Activated CD4-positive, alpha-beta T cell treated with anti-CD3 and anti-CD28 coated beads, Interleukin-2, amount 50 U/mL, for 48 hours (primary cell): ENCODE data around the gene TPTE.
"Not testable (repeated sequence)": the region's sequence is repeated elsewhere in the genome, so short reads cannot be mapped to it uniquely, and the experiment has no call there.

Source experiments
- DNase-seq, 2 experiments: peaks; one replicate each; pipeline ENCODE4 v3.0.0-alpha.2; 2020

TPTE gene

DNA sequence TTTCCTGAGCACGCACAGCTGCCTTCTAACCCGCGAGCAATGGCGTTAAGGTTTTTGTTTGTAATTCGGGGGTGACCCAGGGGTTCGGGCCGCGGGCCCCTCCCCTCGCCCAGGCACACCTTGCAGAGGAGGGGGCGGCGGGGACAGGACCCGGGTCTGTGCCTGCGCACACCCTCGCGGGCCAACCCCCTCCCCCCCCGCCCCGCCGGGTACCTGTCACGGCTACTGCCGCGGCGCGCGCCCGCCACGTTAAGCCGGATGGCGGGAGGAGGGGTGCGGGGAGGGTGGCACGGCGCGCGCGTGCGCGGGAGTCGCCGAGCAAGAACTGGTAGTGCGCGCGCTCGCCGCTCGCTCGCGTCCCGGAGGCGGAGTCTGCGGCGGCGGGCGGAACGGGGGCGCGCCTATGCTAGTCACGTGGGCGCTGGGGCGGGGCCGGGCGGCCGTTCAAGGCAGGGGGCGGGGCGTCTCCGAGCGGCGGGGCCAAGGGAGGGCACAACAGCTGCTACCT, at the start of gene TPTE:
TPTE (plus strand) TSS at position 493 of the 508 bp plus-strand sequence. CDS start 17,141 bp downstream, outside the sequence.
- no peak for DNase-seq

DNA sequence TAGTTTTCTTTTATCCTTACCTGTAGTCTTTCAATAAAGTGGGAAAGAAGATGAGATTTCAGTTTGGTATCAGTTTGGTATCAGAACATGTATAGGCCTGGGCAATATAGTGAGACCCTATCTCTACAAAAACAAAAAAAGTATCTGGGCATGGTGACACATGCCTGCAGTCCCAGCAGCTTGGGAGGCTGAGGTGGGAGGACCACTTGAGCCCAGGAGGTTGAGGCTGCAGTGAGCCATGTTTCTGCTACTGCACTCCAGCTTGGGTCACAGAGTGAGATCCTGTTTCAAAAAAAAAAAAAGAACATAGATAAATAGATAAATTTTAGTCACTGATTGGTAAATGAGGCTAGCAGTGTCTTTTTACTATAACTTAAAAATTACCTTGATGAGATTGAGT, 49.4 kb upstream of the TPTE start:
- DNase-seq: not testable (repeated sequence)

DNA sequence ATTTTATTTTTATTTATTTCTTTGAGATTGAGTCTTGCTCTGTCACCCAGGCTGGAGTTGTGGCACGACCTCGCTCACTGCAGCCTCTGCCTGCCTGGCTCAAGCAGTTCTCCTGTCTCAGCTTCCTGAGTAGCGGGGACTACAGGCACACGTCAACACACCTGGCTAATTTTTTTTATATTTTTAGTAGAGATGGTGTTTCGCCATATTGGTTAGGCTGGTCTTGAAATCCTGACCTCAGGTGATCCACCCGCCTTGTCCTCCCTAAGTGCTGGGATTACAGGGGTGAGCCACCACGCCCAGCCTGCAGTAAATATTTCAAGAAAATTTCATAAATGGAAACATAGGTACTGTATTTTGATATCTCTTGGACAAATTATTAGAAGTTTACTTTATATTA, 43.6 kb upstream of the TPTE start:
- not testable (repeated sequence) for DNase-seq

DNA sequence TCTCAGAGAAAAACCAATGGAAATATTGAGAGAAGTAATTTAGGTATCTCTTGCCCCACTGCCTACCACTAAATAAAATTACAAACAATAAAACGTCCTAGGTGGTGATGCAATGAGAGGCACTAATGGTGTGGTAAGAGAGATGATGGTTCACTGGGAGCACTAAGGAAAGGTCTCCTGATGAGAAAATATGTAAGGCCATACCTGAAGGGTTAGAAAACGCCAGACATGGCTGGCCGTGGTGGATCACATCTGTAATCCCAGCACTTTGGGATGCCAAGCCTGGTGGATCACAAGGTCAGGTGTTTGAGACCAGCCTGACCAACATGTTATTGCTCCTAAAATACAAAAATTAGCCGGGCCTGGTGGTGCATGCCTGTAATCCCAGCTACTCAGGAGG, 41.5 kb upstream of the TPTE start:
- not testable (repeated sequence) for DNase-seq

DNA sequence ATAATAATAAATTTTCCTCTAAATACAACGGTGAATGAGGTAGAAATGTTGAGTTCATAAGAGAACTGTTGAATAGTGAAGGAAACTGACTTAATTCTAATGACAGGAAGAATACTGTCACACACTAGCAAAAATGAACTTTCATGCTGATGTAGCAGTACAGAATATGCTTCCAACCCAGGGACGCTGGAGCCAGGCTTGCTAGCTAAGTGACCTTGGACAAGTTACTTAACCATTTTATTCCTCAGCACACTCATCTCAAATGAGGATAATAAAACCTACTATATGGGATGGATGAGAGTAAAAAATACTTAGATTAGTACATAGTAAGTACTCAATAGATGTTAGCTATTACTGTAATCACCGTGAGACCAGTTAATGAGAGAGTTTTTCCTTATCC, 36.5 kb upstream of the TPTE start:
- DNase-seq: not testable (repeated sequence)

DNA sequence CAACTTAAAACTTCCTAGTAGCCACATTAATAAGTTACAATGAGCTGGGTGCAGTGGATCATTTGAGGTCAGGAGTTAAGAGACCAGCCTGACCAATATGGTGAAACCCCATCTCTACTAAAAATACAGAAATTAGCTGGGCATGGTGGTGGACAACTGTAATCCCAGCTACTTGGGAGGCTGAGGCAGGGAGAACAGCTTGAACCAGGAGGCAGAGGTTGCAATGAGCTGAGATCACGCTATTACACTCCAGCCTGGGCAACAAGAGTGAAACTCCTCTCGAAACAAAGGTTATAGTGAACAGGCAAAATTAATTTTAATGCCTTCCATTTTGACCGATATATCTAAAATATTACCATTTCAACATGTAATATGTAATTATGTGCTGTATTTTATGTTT, 30.9 kb upstream of the TPTE start:
- not testable (repeated sequence) for DNase-seq

DNA sequence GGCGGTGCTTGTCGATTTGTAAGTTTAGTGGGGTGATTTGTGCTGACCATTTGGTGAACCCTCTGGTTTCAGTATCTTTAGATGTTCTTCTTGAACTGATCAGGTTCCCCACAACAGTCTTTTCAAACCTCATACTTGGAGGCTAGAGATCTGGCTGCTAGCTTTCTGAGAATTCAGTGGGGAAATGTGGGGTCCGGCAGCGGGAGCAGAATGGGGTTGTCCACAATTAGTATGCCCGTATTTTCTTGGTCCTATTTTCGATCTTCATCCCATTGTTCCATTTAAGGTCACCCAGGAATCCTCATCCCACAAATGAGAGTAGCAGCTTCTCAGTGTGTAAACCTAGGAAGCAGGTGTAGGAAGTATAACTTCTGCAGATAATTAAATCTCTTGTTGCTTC, 10.3 kb upstream of the TPTE start:
- DNase-seq: no peak

DNA sequence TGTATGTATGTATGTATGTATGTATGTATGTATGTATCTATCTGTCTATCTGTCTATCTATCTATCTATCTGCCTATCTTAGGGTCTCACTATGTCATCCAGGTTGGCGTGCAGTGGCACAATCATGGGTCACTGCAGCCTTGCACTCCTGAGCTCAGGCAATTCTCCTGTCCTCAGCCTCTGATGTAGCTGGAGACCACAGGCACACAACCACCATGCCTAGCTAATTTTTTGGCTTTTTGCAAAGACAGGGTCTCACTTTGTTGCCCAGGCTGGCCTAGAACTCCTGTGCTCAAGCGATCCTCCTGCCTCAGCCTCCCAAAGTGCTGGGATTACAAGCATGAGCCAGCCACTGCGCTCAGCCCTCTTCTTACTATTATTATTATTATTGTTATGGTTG, 4.5 kb upstream of the TPTE start:
- DNase-seq: not testable (repeated sequence)

DNA sequence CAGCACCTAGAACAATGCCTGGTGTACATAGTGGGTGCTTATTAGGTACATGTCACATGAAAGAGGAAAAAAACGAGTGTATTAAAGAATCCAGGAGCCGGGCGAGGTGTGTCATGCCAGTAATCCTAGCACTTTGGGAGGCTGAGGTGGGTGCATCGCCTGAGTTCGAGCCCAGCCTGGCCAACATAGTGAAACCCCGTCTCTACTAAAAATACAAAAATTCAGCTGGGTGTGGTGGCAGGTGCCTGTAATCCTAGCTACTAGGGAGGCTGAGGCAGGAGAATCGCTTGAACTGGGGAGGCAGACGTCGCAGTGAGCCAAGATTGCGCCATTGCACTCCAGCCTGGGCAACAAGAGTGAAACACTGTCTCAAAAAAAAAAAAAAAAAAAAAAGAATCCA, 3.5 kb upstream of the TPTE start:
- not testable (repeated sequence) for DNase-seq

DNA sequence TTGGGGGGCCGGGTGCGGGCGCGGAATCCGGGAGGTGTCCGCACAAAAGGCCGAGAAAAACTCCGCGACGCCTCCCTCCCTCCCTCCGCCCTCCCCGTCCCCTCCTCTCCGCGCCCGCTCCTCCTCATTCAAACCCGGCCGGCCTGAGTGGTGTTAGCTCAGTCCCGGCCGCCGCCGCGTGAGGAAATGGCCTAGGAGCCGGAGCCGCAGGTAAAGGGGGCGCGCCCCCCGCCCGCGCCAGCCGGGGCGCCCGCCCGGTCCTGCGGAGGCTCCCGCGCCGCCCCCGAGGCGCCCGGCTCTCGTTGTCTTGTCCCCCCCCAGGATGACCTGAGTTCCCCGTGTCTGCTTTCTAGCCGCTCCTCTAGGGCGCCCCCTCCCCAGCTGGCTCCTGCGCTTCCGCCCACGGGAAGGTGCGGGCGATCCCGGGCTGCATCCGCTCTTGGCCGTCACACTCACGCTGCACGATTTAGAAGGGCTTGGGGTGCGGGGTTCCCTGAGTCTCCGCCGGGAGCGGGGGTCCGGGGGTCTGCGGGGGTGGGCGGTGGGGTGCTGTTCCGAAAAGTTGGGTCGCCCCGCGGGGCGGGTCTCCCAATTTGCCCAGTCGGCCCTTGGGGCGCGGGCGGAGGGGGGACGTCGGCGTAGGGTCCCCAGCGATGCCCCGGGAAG, 585 bp downstream of the TPTE start:
- DNase-seq: not testable (repeated sequence)

DNA sequence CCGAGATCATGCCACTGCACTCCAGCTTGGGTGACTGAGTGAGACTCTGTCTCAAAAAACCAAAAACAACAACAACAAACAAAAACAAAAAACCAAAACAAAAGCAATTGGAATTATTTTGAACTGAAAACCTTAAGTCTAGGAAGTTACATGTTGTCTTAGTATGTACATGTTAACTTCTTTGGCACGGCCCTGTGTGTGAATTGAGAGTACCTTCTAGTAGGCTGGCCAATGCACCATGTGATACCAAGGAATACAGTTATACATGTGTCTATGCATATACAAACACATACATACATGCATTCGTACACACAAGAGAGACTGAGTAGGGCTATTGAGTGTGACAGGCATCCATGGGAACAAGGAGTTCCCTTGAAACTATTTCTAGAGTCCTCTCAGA, 18.6 kb downstream of the TPTE start:
- no peak for DNase-seq

DNA sequence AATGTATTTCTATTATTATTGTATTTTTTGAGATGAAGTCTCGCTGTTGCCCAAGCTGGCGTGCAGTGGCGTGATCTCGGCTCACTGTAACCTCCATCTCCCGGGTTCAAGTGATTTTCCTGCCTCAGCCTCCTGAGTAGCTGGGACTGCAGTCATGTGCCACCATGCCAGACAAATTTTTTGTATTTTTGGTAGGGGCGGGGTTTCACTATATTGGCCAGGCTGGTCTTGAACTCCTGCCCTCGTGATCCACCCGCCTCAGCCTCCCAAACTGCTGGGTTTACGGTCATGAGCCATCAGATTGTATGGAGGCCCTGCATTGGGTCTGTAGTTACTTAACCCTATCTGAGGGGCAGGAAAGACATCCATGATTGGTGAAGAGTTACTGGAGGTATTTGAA, 23.0 kb downstream of the TPTE start:
- DNase-seq: not testable (repeated sequence)

DNA sequence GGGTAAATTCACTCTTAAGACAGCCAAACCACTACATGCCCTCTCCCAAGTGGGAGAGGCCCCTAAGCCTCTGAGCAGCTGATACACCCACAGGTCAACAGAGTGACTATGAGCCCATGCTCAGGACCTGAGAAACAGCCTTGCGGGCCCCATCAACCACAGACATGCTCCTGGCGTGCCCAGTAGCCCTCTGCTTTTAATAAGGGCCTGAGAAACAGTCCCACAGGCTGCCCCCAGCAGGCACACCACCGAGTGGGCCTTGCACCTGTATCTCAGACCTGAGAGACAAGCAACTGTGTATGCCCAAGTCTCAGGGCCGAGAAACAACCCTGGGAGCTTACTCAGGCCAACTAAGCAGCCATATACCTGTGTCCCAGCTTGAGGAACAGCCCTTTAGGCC, 26.5 kb downstream of the TPTE start:
- DNase-seq: not testable (repeated sequence)

DNA sequence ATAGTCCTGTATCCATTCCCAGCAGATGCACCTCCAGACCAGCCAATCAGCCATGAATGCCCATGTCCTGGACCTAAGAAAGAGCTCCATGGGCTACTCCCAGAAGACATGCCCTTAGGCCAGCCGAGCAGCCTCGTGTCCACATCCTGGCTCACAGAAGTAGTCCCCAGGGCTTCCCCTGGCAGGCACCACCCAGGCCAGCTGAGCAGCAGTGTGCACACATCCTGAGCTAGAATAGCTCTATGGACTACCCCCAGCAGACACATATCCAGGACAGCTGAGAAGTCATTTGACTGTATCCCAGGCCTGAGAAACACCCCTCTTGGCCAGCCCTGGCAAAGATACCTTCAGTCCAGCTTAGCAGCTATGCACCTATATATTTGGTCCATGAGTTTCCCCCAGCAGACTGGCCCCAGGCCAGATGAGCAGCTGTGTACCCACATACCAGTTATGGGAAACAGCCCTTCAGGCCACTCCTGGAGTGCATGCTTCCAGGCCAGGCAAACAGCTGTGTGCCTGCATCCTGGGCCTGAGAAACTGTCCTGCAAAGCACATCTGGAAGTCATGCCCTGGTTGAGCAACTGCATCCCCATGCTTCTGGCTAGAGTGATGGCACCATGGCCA, 27.1 kb downstream of the TPTE start:
- DNase-seq: not testable (repeated sequence)

DNA sequence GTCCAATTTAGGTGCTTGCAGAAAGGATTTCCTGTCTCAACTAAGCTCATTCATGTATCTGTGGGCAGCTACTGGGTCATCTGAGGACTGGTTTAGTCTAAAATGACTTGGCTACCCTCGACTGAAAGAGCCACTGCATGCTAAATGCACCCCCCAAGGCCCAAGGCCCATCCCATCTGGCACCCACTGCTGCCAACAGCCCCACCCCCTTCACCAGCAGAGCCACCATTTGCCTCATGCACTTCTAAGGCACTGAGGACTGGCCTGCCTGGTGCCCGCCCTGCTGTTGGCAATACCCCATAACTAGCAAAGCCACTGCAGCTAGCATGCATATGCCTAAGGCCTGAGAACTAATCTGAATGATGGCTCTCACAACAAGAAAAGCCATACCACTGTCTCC, 49.4 kb downstream of the TPTE start:
- not testable (repeated sequence) for DNase-seq

DNA sequence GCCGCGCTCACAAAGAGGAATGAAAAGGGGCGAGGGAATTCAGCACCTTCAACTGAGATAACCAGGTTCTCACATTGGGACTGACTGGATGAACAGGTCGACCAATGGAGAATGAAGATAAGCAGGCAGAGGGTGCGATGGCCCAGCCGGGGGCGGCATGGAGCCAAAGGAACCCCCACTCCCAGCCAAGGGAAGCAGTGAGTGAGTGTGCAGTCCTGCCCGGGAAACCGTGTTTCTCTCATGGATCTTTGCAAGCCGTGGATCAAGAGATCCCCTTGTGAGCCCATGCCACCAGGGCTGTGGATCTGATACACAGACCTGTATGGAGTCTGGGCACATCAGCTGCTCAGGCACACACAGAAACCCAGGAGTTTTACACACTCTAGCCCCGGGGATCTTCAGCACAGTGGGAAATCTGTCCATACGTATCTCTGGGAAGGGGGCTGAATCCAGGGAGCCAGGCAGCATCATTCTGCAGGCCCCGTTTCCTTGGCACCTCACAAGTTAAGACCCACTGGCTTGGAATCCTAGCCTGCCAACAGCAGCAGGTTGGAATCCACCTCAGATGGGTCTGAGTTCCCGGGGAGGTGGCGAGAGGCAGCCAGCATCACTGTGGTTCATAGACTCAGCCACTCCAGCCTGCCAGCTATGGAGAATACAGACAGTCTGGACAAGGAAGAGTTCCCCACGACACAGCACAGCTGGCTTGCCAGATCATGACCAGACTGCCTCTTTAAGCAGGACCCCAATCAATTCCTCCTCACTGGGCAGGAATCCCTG, 53.3 kb downstream of the TPTE start:
- not testable (repeated sequence) for DNase-seq

DNA sequence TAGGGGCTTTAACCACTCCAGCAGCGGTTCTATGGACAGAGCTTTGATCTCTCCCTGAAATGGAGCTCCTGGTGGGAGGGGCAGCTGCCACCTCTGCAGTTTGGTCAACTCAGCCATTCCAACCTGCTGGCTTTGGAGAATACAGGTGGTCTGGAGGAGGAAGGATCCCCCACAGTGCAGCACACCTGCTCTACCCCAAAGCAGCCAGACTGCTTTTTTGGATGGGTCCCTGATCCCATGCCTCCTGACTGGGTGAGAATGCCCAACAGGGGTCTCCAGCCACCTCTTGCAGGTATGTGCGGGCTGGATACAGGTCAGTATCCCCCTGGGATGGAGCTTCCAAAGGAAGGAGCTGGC, 53.9 kb downstream of the TPTE start:
- DNase-seq: no peak

DNA sequence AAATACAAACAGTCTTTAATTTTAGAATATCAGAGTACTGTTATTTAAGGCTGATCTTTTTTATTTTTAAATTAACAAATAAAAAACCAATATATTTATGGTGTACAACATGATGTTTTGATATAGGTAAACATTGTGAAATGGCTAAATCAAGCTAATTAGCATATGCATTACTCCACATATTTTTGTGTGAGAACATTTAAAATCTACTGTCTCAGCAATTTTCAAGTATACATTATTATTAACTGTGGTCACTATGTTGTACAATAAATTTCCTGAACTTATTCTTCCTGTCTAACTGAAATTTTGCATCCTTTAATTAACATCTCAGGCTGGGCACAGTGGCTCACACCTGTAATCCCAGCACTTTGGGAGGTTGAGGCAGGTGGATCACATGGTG, 57.5 kb downstream of the TPTE start:
- not testable (repeated sequence) for DNase-seq

DNA sequence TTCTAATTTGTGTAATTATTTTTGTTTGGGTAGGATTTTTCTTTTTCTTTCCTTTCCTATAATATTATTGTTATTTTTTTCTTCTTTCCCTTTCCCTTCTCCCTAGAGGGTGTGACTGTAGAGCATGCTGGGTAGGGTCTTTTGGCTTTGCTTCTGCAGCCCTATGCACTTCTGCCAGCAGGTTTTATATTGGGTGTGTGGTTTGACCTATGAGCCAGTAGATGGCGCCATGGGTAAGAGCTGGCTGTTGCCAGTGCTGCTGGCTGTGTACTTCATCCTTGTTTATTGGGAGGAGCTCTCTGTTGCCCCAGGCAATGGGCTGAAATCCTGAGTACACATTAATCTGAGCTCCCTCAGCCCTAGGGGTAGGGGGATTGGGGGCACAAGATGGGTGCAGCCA, 67.7 kb downstream of the TPTE start:
- DNase-seq: not testable (repeated sequence)

DNA sequence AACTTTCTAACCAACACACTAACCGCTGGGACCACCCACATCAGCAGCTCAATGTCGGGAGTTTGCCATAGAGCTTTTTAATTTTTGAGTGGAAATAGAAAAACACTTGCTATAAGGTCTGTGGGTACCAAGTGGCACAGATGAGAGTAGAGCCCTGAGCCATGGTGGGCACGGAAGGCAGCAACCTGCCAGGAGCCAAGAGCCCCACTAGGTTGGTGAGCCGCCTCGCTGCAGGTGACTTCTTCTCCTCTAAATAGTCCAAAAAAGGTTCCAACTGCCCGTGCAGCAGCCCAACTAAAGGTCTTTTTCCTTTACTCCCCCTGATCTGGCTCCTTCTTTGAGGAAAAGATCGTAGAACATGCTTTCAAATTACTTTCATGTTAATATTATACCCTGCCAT, 85.7 kb downstream of the TPTE start:
- not testable (repeated sequence) for DNase-seq

DNA sequence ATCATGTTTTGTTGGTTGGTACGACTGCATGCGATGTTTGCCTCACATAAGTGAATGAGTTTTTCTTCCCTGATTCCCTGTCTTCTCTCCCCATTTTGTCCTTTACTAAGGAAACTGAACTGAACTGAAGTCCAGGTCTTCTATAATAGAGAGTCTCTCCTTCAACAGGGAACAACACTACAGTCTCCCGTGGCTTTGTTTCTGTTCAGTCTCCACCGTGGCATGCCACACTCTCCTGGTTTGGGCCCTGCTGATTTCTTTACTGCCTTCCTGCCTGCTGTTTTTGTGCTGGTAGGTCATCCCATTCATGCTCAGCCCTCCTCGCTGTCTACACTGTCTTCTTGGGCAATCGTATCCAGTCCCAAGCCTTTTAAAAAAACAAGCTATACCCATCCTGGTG, 92.9 kb downstream of the TPTE start:
- DNase-seq: not testable (repeated sequence)

DNA sequence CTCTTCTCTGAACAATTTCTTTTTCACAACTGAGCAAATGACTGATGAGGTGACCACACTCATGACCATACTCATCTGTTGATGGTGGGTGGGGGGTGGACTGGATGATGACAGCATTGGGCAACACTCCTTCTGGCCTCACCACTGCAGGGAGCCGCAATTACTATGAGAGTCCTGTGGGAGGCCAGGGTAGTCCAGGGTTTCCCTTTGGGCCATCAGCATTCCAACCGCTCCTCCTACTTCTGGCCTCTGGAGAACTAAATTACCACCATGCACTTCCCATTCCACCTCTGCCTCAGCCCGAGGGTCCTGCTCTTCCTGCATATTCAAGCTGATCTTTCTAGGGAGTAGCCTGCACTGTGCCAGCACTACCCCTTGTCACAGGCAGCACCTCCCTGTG, 94.7 kb downstream of the TPTE start:
- not testable (repeated sequence) for DNase-seq

DNA sequence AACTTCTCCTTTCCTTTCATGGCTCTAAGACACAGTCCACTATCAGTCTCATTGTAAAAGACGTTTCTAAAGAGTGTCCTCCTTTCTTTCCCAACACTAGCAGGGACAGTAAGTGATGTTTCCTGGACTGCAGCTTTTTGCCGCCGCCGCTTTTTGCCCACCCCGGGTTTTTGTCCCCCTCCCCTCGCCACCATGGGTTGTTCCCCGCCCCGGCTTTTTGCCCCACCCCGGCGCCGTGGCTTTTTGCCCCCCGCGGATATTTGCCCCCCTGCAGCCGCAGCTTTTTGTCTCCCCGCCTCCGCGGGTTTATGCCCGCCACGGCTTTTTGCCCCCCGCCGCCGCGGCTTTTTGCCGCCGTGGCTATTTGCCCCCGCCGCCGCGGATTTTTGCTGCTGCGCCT, 95.2 kb downstream of the TPTE start:
- DNase-seq: no peak
